Fibroblast of lung (primary cell): ENCODE results near the gene MACF1. TPM values are rescaled to one million over a fixed set of nuclear protein-coding genes. Genes with fewer than 3 reads are reported as not detected.

Experiments
- DNase-seq, 2 donors: peaks; one replicate each; pipeline versions ENCODE4 v3.0.0 to v3.0.0-alpha.2; 2010; ENCODE audit warnings: low read depth in 2 of 2
- H2AFZ ChIP-seq: 2 replicates; pipeline ENCODE4 v1.5.1; 2012; ENCODE audit warnings: low read length, control low read depth, inconsistent platforms
- H3K27ac ChIP-seq: 2 replicates; pipeline ENCODE4 v1.5.1; 2011; ENCODE audit warnings: low read length, control low read depth; ENCODE audit not compliant: insufficient read depth
- H3K27me3 ChIP-seq: 2 replicates; pipeline ENCODE4 v1.5.1; 2011; ENCODE audit warnings: mild to moderate bottlenecking, low read length; ENCODE audit not compliant: control insufficient read depth, insufficient read depth
- H3K36me3 ChIP-seq: 2 replicates; pipeline ENCODE4 v1.5.1; 2011; ENCODE audit warnings: low read length; ENCODE audit not compliant: control insufficient read depth, insufficient read depth
- H3K4me1 ChIP-seq: 2 replicates; pipeline ENCODE4 v1.5.1; 2011; ENCODE audit warnings: low read length; ENCODE audit not compliant: control insufficient read depth, insufficient read depth; ENCODE audit errors: extremely low read depth
- H3K4me2 ChIP-seq: 2 replicates; pipeline ENCODE4 v1.5.1; 2011; ENCODE audit warnings: low read length, control low read depth; ENCODE audit not compliant: insufficient read depth; ENCODE audit errors: extremely low read depth
- H3K4me3 ChIP-seq, 4 experiments: fragments of 200-600 bp in 1 of 4; sonication (generic) in 1 of 4; replicated peaks in 1 of 4; 2 replicates each; pipeline ENCODE4 v1.5.1; 2011 to 2016; ENCODE audit warnings: low read length in 4 of 4, low read depth in 3 of 4, mild to moderate bottlenecking in 3 of 4, control low read depth in 2 of 4, inconsistent platforms in 1 of 4, mixed read lengths in 1 of 4; ENCODE audit not compliant: insufficient read depth in 1 of 4; ENCODE audit errors: control extremely low read depth in 1 of 4
- H3K79me2 ChIP-seq: 2 replicates; pipeline ENCODE4 v1.5.1; 2012; ENCODE audit warnings: mild to moderate bottlenecking, low read length, inconsistent platforms; ENCODE audit not compliant: control insufficient read depth, insufficient read depth
- H3K9ac ChIP-seq: 2 replicates; pipeline ENCODE4 v1.5.1; 2011; ENCODE audit warnings: mild to moderate bottlenecking, low read length, control low read depth; ENCODE audit not compliant: insufficient read depth
- H3K9me3 ChIP-seq: 2 replicates; pipeline ENCODE4 v1.5.1; 2012; ENCODE audit warnings: low read depth, low read length; ENCODE audit not compliant: control insufficient read depth, insufficient read depth
- H4K20me1 ChIP-seq: 2 replicates; pipeline ENCODE4 v1.5.1; 2011; ENCODE audit warnings: low read length; ENCODE audit not compliant: control insufficient read depth, insufficient read depth; ENCODE audit errors: extremely low read depth
- EZH2 ChIP-seq: IDR thresholded peaks from 2 replicates; pipeline ENCODE4 v1.5.1; 2012; ENCODE audit warnings: low read length, control low read depth, mild to moderate bottlenecking; ENCODE audit errors: missing control alignments
- polyA plus RNA-seq, 2 donors: library from polyadenylated mRNA; depleted of rRNA in 1 of 2; stranded (reverse) in 1 of 2; unstranded in 1 of 2; fragments of >200 nt; gene quantifications; 2 replicates each; pipeline ENCODE4 v1.2.1, GENCODE V29; 2011 to 2012; ENCODE audit warnings: missing spikeins in 1 of 2
- total RNA-seq: library from RNA; depleted of rRNA; stranded (reverse); fragments of >200 nt; gene quantifications from 2 replicates; pipeline ENCODE4 v1.2.1, GENCODE V29; 2014
- TF ChIP-seq, protein P1 (sequence below), 2 donors: IDR thresholded peaks in 1 of 2; conservative IDR thresholded peaks in 1 of 2; 1 replicate in 1 of 2; 2 replicates in 1 of 2; pipeline ENCODE4 v1.5.1; 2011 to 2012; ENCODE audit warnings: low read length in 2 of 2, control low read depth in 1 of 2, inconsistent platforms in 1 of 2, low read depth in 1 of 2, mild to moderate bottlenecking in 1 of 2

Gene MACF1
- total and polyA plus RNA-seq, 2 donors (not counting 1 experiment from before 2014, with no cell fraction given) = 178 to 414 TPM

DNA sequence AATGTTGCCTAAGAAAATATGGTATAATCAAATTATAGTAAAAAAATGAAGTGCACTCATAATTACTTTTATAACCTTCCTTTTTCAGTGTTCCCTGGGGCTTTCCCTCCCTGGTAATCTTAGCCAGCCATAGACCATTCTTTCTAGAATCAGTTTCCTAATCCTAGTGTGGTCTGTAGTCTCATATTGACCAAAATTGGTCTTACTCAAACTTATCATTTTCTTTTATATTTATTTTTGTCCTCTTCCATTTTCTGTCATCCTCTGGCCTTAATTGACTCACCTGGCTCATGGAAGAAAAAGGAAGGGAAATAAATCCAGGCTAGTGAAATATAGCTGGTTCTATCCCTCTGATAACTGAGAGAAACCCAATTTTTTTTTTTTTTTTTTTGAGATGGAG, 216.0 kb downstream of the MACF1 start:
- no peak for DNase-seq
- Histone ChIP-seq H3K27ac (no peak overlapping the region), H3K4me1 (peaks cover 9% of the 10 kb centered on the region), H3K9me3 (no peaks in the 10 kb centered on the region), H3K4me3 (no peak overlapping the region), H3K4me2 (no peak overlapping the region), H4K20me1 (no peaks in the 10 kb centered on the region), H2AFZ (no peak overlapping the region), H3K79me2 (peaks cover 62% of the 10 kb centered on the region), H3K9ac (no peak overlapping the region), H3K27me3 (no peaks in the 10 kb centered on the region), H3K36me3 (peaks cover 11% of the 10 kb centered on the region)
- TF ChIP-seq, protein P1, sequence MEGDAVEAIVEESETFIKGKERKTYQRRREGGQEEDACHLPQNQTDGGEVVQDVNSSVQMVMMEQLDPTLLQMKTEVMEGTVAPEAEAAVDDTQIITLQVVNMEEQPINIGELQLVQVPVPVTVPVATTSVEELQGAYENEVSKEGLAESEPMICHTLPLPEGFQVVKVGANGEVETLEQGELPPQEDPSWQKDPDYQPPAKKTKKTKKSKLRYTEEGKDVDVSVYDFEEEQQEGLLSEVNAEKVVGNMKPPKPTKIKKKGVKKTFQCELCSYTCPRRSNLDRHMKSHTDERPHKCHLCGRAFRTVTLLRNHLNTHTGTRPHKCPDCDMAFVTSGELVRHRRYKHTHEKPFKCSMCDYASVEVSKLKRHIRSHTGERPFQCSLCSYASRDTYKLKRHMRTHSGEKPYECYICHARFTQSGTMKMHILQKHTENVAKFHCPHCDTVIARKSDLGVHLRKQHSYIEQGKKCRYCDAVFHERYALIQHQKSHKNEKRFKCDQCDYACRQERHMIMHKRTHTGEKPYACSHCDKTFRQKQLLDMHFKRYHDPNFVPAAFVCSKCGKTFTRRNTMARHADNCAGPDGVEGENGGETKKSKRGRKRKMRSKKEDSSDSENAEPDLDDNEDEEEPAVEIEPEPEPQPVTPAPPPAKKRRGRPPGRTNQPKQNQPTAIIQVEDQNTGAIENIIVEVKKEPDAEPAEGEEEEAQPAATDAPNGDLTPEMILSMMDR (conservative IDR thresholded peaks at IDR 0.05 in 1 of 2, IDR thresholded peaks at IDR 0.05 in 1 of 2; ENCODE audit: low read depth in 1 of 2, low read length in 2 of 2) = no peak
- no peak for TF ChIP-seq EZH2

DNA sequence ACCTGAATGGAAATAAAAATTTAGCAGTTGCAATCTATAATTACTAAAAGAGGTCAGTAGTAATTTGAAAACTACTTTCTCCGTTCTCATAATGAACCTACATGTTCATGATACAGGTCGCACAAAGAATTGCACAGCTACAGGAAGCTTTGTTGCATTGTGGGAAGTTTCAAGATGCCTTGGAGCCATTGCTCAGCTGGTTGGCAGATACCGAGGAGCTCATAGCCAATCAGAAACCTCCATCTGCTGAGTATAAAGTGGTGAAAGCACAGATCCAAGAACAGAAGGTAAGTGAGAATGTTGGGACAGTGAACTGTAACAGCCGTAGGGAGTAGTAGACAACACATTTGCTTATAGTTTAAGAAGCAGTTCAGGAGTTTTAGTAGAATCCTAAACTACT, 218.1 kb downstream of the MACF1 start:
- H3K27ac ChIP-seq = no peak overlapping the region
- peaks cover 43% of the 10 kb centered on the region for H3K79me2 ChIP-seq
- no peaks in the 10 kb centered on the region for H3K27me3 ChIP-seq
- peaks cover 4% of the 10 kb centered on the region for H3K4me1 ChIP-seq
- no peak overlapping the region for H2AFZ ChIP-seq
- no peak overlapping the region for H3K4me2 ChIP-seq
- no peaks in the 10 kb centered on the region for H4K20me1 ChIP-seq
- no peak overlapping the region for H3K9ac ChIP-seq
- H3K36me3 ChIP-seq = peaks cover 10% of the 10 kb centered on the region
- no peak overlapping the region for H3K4me3 ChIP-seq
- no peak for DNase-seq
- H3K9me3 ChIP-seq = no peaks in the 10 kb centered on the region
- TF ChIP-seq EZH2 = no peak
- TF ChIP-seq, protein P1 (conservative IDR thresholded peaks at IDR 0.05 in 1 of 2, IDR thresholded peaks at IDR 0.05 in 1 of 2; ENCODE audit: low read depth in 1 of 2, low read length in 2 of 2) = no peak

DNA sequence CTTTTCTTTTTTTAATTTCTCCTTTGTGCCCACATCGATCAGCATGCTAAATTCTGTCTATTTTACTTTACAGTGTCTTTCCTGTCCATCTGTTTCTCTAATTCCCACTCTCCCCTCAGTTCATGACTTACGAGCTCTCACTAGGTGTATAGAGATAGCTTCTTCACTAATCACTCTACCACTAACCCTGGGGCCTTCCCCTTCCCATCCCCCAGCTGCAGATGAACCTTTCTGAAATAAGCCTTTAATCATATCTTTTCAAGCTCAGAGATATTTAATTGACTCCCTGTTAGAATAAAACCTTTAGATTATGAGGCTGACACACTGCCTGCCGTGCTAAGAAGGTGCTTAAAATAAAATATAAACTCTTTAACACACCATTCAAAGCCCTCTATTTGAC, 220.7 kb downstream of the MACF1 start:
- H3K36me3 ChIP-seq = peaks cover 19% of the 10 kb centered on the region
- H3K4me1 ChIP-seq = no peaks in the 10 kb centered on the region
- peaks cover 19% of the 10 kb centered on the region for H3K79me2 ChIP-seq

More for the DNA sequence above, 220.7 kb downstream of the MACF1 start:
- Histone ChIP-seq H3K4me2 (no peak overlapping the region), H2AFZ (no peak overlapping the region), H3K27ac (no peak overlapping the region), H4K20me1 (no peaks in the 10 kb centered on the region), H3K9me3 (no peaks in the 10 kb centered on the region), H3K9ac (no peak overlapping the region), H3K4me3 (no peak overlapping the region), H3K27me3 (no peaks in the 10 kb centered on the region)
- DNase-seq = no peak
- TF ChIP-seq, protein P1 (conservative IDR thresholded peaks at IDR 0.05 in 1 of 2, IDR thresholded peaks at IDR 0.05 in 1 of 2; ENCODE audit: low read depth in 1 of 2, low read length in 2 of 2) = no peak
- no peak for TF ChIP-seq EZH2
